Transverse colon (tissue), 4 donors: ENCODE results near the gene ARMCX2. TPM values are rescaled to one million over a fixed set of nuclear protein-coding genes. Genes with fewer than 3 reads are reported as not detected.

Experiments
- DNase-seq: peaks from one replicate; pipeline ENCODE4 v3.0.0-alpha.2; 2019
- H3K27ac ChIP-seq, 4 donors: fragments of 200-600 bp; sonication (generic); 2 replicates each; pipeline ENCODE4 v1.5.1; 2016 to 2018; ENCODE audit warnings: inconsistent platforms in 4 of 4
- H3K27me3 ChIP-seq: fragments of 200-600 bp; sonication (generic); 2 replicates; pipeline ENCODE4 v1.5.1; 2017; ENCODE audit warnings: inconsistent platforms
- H3K36me3 ChIP-seq, 4 donors: fragments of 200-600 bp; sonication (generic); 2 replicates each; pipeline ENCODE4 v1.5.1; 2017 to 2019; ENCODE audit warnings: inconsistent platforms in 4 of 4
- H3K4me1 ChIP-seq, 4 donors: fragments of 200-600 bp; sonication (generic); 2 replicates each; pipeline ENCODE4 v1.5.1; 2017 to 2020; ENCODE audit warnings: inconsistent platforms in 4 of 4
- H3K4me3 ChIP-seq, 4 donors: fragments of 200-600 bp; sonication (generic); 1 replicate in 1 of 4; 2 replicates in 3 of 4; pipeline versions ENCODE4 v1.5.1 to v1.6.1; 2017 to 2019; ENCODE audit warnings: inconsistent platforms in 4 of 4
- H3K9me3 ChIP-seq, 2 donors: fragments of 200-600 bp; sonication (generic); 2 replicates each; pipeline ENCODE4 v1.5.1; 2017 to 2019; ENCODE audit warnings: inconsistent platforms in 2 of 2
- EP300 ChIP-seq: sonication (generic); formaldehyde crosslinking; IDR thresholded peaks from one replicate; pipeline ENCODE4 v1.6.1; 2017; ENCODE audit warnings: antibody characterized with exemption, low read depth
- POLR2A ChIP-seq: fragments of 450-650 bp; IDR thresholded peaks from one replicate; pipeline ENCODE4 v1.6.1; 2016; ENCODE audit warnings: antibody characterized with exemption, mild to moderate bottlenecking, moderate library complexity
- POLR2AphosphoS5 ChIP-seq, 3 donors: sonication (generic); formaldehyde crosslinking; IDR thresholded peaks; one replicate each; pipeline ENCODE4 v1.6.1; 2016; ENCODE audit warnings: antibody characterized with exemption in 3 of 3
- WGBS, 2 donors: methylation state at CpG; one replicate each; pipeline ENCODE4 v1.1.5; 2018; ENCODE audit warnings: low coverage in 1 of 2; 5-methylcytosine and 5-hydroxymethylcytosine counted together
- in situ Hi-C, 4 donors: fragments of 200-750 bp; cut with MboI; loops; one replicate each; pipeline versions ENCODE4 v1.15.0 to v1.15.1; 2017; ENCODE audit warnings: low sequenced_read_pairs in 3 of 4, low pct_ligation_motif_present in 1 of 4, low pct_unique_long_range_greater_than_20kb in 1 of 4
- intact Hi-C: fragments of 100-400 bp; cut with DNase I; formaldehyde crosslinking; loops from one replicate; pipeline ENCODE4 v1.15.1; 2023; ENCODE audit warnings: low total_unique reads
- total RNA-seq, 4 donors: library from RNA; depleted of rRNA; stranded (reverse); fragments of >200 nt; gene quantifications; one replicate each; pipeline ENCODE4 v1.1.0, GENCODE V29; 2016
- TF ChIP-seq, protein P1 (sequence below), 5 experiments: fragments of 200-600 bp in 3 of 5; fragments of 450-650 bp in 2 of 5; sonication (generic) in 3 of 5; IDR thresholded peaks; 1 replicate in 2 of 5; 2 replicates in 3 of 5; pipeline ENCODE4 v1.5.1; 2016 to 2017; ENCODE audit warnings: antibody characterized with exemption in 5 of 5, inconsistent platforms in 3 of 5, mild to moderate bottlenecking in 2 of 5, moderate library complexity in 1 of 5

Gene ARMCX2
- 10 to 100 TPM in 1 of 4 donors, 1 to 10 TPM in 3; 5.9 to 11.7 (median 6.7) TPM for total RNA-seq

DNA sequence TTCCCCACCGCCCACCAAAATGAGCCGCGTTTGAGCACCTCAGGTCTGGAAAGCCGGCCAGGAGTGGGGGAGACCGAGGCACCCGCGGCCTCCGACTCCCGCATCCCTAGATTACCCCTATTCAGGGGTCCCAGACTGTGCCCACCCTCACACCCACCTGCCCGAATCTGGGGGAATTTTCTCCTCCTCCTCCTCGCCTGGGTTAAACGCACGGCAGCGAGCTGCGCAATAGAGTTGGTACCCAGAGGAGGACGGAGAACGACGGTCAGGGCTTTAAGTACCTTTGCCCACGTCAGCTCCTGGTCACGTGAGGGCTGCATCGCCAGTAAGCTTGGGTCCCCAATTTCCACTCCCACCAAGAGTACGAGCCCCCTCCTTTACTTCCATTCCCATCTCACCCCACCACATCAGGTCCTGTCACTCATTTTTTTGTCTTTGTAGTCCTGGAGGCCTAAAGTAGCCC, at the start of gene ARMCX2:
Gene ARMCX2 (minus strand): TSS at position 250 of the 463 bp plus-strand sequence. CDS start 2,262 bp downstream, outside the sequence.
- Histone ChIP-seq H3K9me3 (no peaks in the 10 kb centered on the region), H3K27me3 (no peaks in the 10 kb centered on the region), H3K36me3 (no peaks in the 10 kb centered on the region), H3K4me1 (peaks cover 0 to 6% (median 0%) of the 10 kb centered on the region in 4 donors), H3K27ac (peak within 1 kb of the TSS; percentile 64 to 82 (median 72)), H3K4me3 (peak within 1 kb of the TSS; percentile 44 to 67 (median 48))
- DNase-seq, result peak; percentile 44
- WGBS, 2 donors, result 0 to 44% methylated on average over 1 to 22 of the region's 22 CpGs
- in situ Hi-C loops (no loop called here), intact Hi-C loops (loop anchor here (5.0 kb wide), 1 partner anchor 1097 kb away; no protein-coding TSS in a partner anchor)
- TF ChIP-seq POLR2AphosphoS5 (IDR thresholded peaks at IDR 0.05) (peak; percentile 82 to 84 (median 83)), POLR2A (peak; percentile 56)
- TF ChIP-seq, protein P1, sequence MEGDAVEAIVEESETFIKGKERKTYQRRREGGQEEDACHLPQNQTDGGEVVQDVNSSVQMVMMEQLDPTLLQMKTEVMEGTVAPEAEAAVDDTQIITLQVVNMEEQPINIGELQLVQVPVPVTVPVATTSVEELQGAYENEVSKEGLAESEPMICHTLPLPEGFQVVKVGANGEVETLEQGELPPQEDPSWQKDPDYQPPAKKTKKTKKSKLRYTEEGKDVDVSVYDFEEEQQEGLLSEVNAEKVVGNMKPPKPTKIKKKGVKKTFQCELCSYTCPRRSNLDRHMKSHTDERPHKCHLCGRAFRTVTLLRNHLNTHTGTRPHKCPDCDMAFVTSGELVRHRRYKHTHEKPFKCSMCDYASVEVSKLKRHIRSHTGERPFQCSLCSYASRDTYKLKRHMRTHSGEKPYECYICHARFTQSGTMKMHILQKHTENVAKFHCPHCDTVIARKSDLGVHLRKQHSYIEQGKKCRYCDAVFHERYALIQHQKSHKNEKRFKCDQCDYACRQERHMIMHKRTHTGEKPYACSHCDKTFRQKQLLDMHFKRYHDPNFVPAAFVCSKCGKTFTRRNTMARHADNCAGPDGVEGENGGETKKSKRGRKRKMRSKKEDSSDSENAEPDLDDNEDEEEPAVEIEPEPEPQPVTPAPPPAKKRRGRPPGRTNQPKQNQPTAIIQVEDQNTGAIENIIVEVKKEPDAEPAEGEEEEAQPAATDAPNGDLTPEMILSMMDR (IDR thresholded peaks at IDR 0.05), result no peak

DNA sequence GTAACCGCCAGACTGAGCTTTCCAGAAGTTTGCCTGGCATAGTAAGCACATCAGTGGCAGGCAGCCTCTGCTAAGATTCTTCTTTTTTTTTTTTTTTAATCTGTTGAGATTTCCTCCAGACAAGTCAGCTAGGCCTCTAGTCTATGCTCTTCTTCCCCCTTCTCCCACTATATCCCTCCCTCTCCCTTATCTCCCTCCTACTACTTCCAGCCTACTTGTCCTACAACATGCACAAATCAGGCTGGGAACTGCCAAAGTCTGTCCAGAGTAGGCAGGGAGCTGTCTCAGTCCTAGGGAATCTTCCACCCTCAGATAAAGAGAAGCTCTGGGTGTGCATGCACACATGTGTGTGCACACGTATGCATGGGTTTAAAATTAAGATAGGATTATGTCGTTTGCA, 49.7 kb upstream of the ARMCX2 start:
- TF ChIP-seq EP300 (no peak), POLR2AphosphoS5 (IDR thresholded peaks at IDR 0.05) (no peak), POLR2A (no peak)
- TF ChIP-seq, protein P1 (IDR thresholded peaks at IDR 0.05), result no peak
- WGBS, 2 donors, result 67 to 73% methylated on average over 1 to 3 of the region's 3 CpGs
- in situ Hi-C loops (no loop called here), intact Hi-C loops (no loop called here)
- Histone ChIP-seq H3K4me1 (no peaks in the 10 kb centered on the region), H3K36me3 (no peaks in the 10 kb centered on the region), H3K27ac (no peak overlapping the region), H3K9me3 (no peaks in the 10 kb centered on the region), H3K4me3 (no peak overlapping the region), H3K27me3 (no peaks in the 10 kb centered on the region)
- DNase-seq, result no peak

DNA sequence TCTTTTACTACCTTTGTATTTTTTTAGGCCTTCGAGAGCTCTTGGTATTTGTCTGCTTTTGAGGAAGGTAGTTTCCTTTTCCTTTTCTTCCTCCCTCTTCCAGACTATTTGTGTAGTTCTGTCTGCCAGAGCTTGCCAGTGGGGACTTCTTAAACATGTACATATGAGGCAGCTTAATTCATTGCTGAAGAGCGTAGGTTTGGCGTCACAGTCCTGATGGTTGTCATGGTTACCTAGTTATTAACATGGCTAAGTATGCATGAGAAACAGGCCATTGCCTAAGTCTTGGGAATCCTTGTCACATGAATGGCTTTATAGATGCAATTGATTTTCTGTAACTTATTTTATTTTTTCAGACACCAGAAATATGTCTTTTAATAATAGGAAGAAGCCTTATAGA, 48.5 kb upstream of the ARMCX2 start:
- no peak for TF ChIP-seq POLR2A
- no peak for TF ChIP-seq EP300
- TF ChIP-seq POLR2AphosphoS5 (IDR thresholded peaks at IDR 0.05), result no peak
- TF ChIP-seq, protein P1 (IDR thresholded peaks at IDR 0.05), result no peak
- Histone ChIP-seq H3K9me3 (no peaks in the 10 kb centered on the region), H3K27me3 (no peaks in the 10 kb centered on the region), H3K27ac (no peak overlapping the region), H3K4me3 (no peak overlapping the region), H3K4me1 (no peaks in the 10 kb centered on the region), H3K36me3 (no peaks in the 10 kb centered on the region)
- intact Hi-C loops, result no loop called here
- in situ Hi-C loops, result no loop called here
- WGBS, 2 donors, result 67 to 70% methylated on average over 2 to 3 of the region's 3 CpGs
- DNase-seq, result no peak

DNA sequence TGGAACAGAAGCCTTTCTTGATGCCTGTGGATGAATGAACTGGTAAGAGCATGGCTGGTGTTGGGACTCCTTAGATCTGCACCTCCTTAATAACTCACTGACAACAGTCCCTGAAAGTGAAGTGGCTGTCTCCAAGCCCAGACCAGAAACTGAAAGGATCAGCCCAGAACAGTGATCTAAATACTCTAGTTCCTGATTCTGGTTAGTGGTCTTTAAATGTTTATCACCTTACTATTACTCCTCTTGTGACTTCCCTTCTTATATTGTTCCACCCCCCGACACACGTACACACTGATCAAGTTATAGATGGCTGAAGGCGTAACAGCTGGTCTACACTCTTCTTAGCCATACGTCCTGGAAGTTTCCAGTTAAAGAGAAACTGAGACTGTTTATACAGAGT, 33.8 kb upstream of the ARMCX2 start:
- intact Hi-C loops, result no loop called here
- H3K27ac ChIP-seq, result no peak overlapping the region
- H3K4me3 ChIP-seq, result no peak overlapping the region
- no peaks in the 10 kb centered on the region for H3K27me3 ChIP-seq
- no peaks in the 10 kb centered on the region for H3K4me1 ChIP-seq
- in situ Hi-C loops, result no loop called here
- DNase-seq, result no peak
- H3K9me3 ChIP-seq, result no peaks in the 10 kb centered on the region
- H3K36me3 ChIP-seq, result no peaks in the 10 kb centered on the region
- 68 to 75% methylated on average over 4 of the region's 4 CpGs for WGBS, 2 donors
- no peak for TF ChIP-seq POLR2AphosphoS5 (IDR thresholded peaks at IDR 0.05)
- TF ChIP-seq, protein P1 (IDR thresholded peaks at IDR 0.05), result no peak
- TF ChIP-seq EP300, result no peak
- TF ChIP-seq POLR2A, result no peak
